GM04504 (cell line): ENCODE data around the gene SUCLG2.
A peak's percentile ranks its signal among the peaks of the same experiment; 100 is the strongest.

Experiments
- DNase-seq: peaks from one replicate; pipeline ENCODE4 v3.0.0-alpha.2; 2012; ENCODE audit warnings: low read depth

Gene SUCLG2

GRCh38 chr3:67509471-67510075 is 144.8 kb downstream of the SUCLG2 start:
- DNase-seq: no peak

GRCh38 chr3:67507584-67507983 is 146.8 kb downstream of the SUCLG2 start:
- DNase-seq: no peak

GRCh38 chr3:67500709-67501108 is 153.7 kb downstream of the SUCLG2 start:
- DNase-seq: no peak

GRCh38 chr3:67497746-67498145 is 156.7 kb downstream of the SUCLG2 start:
- DNase-seq: no peak

GRCh38 chr3:67495751-67496150 is 158.7 kb downstream of the SUCLG2 start:
- no peak for DNase-seq

GRCh38 chr3:67493808-67494207 is 160.6 kb downstream of the SUCLG2 start:
- DNase-seq: no peak

- DNase-seq: no peak
Observed at GRCh38 chr3:67490658-67491057, 163.8 kb downstream of the SUCLG2 start.

GRCh38 chr3:67489816-67490215 is 164.6 kb downstream of the SUCLG2 start:
- DNase-seq: peak; percentile 55

GRCh38 chr3:67487564-67488114 is 166.8 kb downstream of the SUCLG2 start:
- DNase-seq: no peak

- DNase-seq: no peak
Observed at GRCh38 chr3:67486883-67487282, 167.5 kb downstream of the SUCLG2 start.

- no peak for DNase-seq
Observed at GRCh38 chr3:67484085-67484484, 170.3 kb downstream of the SUCLG2 start.

- no peak for DNase-seq
Observed at GRCh38 chr3:67481126-67481525, 173.3 kb downstream of the SUCLG2 start.

- no peak for DNase-seq
Observed at GRCh38 chr3:67478423-67478822, 176.0 kb downstream of the SUCLG2 start.

- DNase-seq: no peak
Observed at GRCh38 chr3:67474311-67474710, 180.1 kb downstream of the SUCLG2 start.

- DNase-seq: no peak
Observed at GRCh38 chr3:67472674-67473201, 181.7 kb downstream of the SUCLG2 start.

GRCh38 chr3:67470207-67470606 is 184.2 kb downstream of the SUCLG2 start:
- DNase-seq: no peak

GRCh38 chr3:67468511-67468910 is 185.9 kb downstream of the SUCLG2 start:
- DNase-seq: no peak

GRCh38 chr3:67463656-67464055 is 190.8 kb downstream of the SUCLG2 start:
- DNase-seq: no peak

GRCh38 chr3:67462187-67462586 is 192.2 kb downstream of the SUCLG2 start:
- DNase-seq: no peak

GRCh38 chr3:67461667-67462142 is 192.7 kb downstream of the SUCLG2 start:
- peak; percentile 47 for DNase-seq

- DNase-seq: no peak
Observed at GRCh38 chr3:67460841-67461510, 193.4 kb downstream of the SUCLG2 start.

GRCh38 chr3:67459796-67460195 is 194.6 kb downstream of the SUCLG2 start:
- no peak for DNase-seq

- DNase-seq: no peak
Observed at GRCh38 chr3:67458896-67459530, 195.4 kb downstream of the SUCLG2 start.
